Measurements from ENCODE around the gene INPP5D.

DNA sequence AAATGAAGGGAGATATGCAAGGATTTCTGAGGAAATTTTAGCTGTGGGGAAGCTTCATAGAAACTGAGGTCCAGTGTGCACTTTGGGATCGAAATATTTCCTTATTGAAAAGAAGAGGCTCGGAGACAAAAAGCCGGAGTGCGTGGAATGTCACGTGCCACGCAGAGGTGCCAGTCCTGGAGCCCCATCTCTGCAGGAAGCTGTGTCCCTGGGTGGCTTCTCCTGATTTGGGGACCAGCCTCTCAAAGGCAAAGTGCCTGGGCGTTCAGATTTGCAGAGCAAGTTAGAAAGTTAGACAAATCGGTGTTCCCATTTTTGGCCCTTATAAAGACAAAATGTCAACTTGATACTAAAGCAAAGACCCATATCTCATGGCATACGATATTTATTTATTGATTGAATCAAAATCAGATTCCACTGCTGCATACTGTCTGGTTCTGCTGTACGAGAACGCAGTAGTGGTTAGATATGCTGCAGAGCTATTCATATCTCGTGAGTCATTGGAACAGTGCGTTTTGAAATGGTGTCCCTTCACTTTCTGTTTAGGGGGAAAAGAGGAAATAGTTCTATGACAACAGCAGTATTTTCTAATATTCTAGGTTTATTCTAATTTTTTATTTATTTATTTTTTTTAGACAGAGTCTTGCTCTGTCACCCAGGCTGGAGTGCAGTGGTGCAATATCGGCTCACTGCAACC, 182.2 kb downstream of the INPP5D start:
- TF ChIP-seq SPI1 (IDR thresholded peaks at IDR 0.05; ENCODE audit: borderline replicate concordance, low read depth) = no peak
- TF ChIP-seq, protein P1, sequence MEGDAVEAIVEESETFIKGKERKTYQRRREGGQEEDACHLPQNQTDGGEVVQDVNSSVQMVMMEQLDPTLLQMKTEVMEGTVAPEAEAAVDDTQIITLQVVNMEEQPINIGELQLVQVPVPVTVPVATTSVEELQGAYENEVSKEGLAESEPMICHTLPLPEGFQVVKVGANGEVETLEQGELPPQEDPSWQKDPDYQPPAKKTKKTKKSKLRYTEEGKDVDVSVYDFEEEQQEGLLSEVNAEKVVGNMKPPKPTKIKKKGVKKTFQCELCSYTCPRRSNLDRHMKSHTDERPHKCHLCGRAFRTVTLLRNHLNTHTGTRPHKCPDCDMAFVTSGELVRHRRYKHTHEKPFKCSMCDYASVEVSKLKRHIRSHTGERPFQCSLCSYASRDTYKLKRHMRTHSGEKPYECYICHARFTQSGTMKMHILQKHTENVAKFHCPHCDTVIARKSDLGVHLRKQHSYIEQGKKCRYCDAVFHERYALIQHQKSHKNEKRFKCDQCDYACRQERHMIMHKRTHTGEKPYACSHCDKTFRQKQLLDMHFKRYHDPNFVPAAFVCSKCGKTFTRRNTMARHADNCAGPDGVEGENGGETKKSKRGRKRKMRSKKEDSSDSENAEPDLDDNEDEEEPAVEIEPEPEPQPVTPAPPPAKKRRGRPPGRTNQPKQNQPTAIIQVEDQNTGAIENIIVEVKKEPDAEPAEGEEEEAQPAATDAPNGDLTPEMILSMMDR (IDR thresholded peaks at IDR 0.05; ENCODE audit: insufficient read depth, low read length) = no peak
- TF ChIP-seq POLR2AphosphoS5 (IDR thresholded peaks at IDR 0.05; ENCODE audit: low read depth) = no peak
- TF ChIP-seq, protein P2, sequence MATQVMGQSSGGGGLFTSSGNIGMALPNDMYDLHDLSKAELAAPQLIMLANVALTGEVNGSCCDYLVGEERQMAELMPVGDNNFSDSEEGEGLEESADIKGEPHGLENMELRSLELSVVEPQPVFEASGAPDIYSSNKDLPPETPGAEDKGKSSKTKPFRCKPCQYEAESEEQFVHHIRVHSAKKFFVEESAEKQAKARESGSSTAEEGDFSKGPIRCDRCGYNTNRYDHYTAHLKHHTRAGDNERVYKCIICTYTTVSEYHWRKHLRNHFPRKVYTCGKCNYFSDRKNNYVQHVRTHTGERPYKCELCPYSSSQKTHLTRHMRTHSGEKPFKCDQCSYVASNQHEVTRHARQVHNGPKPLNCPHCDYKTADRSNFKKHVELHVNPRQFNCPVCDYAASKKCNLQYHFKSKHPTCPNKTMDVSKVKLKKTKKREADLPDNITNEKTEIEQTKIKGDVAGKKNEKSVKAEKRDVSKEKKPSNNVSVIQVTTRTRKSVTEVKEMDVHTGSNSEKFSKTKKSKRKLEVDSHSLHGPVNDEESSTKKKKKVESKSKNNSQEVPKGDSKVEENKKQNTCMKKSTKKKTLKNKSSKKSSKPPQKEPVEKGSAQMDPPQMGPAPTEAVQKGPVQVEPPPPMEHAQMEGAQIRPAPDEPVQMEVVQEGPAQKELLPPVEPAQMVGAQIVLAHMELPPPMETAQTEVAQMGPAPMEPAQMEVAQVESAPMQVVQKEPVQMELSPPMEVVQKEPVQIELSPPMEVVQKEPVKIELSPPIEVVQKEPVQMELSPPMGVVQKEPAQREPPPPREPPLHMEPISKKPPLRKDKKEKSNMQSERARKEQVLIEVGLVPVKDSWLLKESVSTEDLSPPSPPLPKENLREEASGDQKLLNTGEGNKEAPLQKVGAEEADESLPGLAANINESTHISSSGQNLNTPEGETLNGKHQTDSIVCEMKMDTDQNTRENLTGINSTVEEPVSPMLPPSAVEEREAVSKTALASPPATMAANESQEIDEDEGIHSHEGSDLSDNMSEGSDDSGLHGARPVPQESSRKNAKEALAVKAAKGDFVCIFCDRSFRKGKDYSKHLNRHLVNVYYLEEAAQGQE (IDR thresholded peaks at IDR 0.05; ENCODE audit: insufficient replicate concordance, low read depth) = no peak
- TF ChIP-seq GABPA (IDR thresholded peaks at IDR 0.05; ENCODE audit: low read depth) = no peak

Measured in HL-60 (cell line).